CD1c-positive myeloid dendritic cell (primary cell): ENCODE measurements around the gene LARGE2.

Experiments used
- DNase-seq: peaks from one replicate; pipeline ENCODE4 v3.0.0-alpha.2; 2016; ENCODE audit errors: extremely low spot score

Gene LARGE2

GRCh38 chr11:45913942-45914635, 8.4 kb upstream of the LARGE2 start:
- no peak for DNase-seq

- DNase-seq, result no peak
These were observed 7.0 kb upstream of the LARGE2 start for GRCh38 chr11:45915446-45915845.

GRCh38 chr11:45917286-45917622, 5.2 kb upstream of the LARGE2 start:
- no peak for DNase-seq

GRCh38 chr11:45917623-45918330, 4.7 kb upstream of the LARGE2 start, which contains the start of gene PEX16:
Gene PEX16 (minus strand): TSS chr11:45917877. CDS start chr11:45917811, 66 bp downstream.
- DNase-seq, result peak; percentile 98

GRCh38 chr11:45918331-45918941, 4.0 kb upstream of the LARGE2 start:
- DNase-seq, result peak; percentile 80

GRCh38 chr11:45918962-45919675, 3.3 kb upstream of the LARGE2 start:
- DNase-seq, result no peak

GRCh38 chr11:45919806-45920530, 2.5 kb upstream of the LARGE2 start:
- DNase-seq, result no peak

- DNase-seq, result no peak
These were observed 1.7 kb upstream of the LARGE2 start for GRCh38 chr11:45920531-45921477.

GRCh38 chr11:45921561-45922424, 663 bp upstream of the LARGE2 start:
- DNase-seq, result no peak

GRCh38 chr11:45924036-45924915, 1.8 kb downstream of the LARGE2 start:
- no peak for DNase-seq

- DNase-seq, result no peak
These were observed 2.5 kb downstream of the LARGE2 start for GRCh38 chr11:45924927-45925326.

- no peak for DNase-seq
These were observed 3.1 kb downstream of the LARGE2 start for GRCh38 chr11:45925550-45925949.

GRCh38 chr11:45926001-45926401, 3.5 kb downstream of the LARGE2 start:
- DNase-seq, result no peak

GRCh38 chr11:45926536-45927331, 4.3 kb downstream of the LARGE2 start:
- no peak for DNase-seq

- DNase-seq, result no peak
These were observed 4.9 kb downstream of the LARGE2 start for GRCh38 chr11:45927332-45927683.

GRCh38 chr11:45927684-45928413, 5.4 kb downstream of the LARGE2 start:
- no peak for DNase-seq

- DNase-seq, result no peak
These were observed 6.2 kb downstream of the LARGE2 start for GRCh38 chr11:45928535-45929215.
